GM12864 (cell line): Measurements from ENCODE around the gene ADSS2.

ENCODE experiments used
- DNase-seq: peaks from one replicate; pipeline ENCODE4 v3.0.0-alpha.2; 2011; ENCODE audit warnings: low read depth
- H3K4me3 ChIP-seq: 2 replicates; pipeline ENCODE4 v1.5.1; 2011; ENCODE audit warnings: mild to moderate bottlenecking, low read depth, low read length, control low read depth
- CTCF ChIP-seq: IDR thresholded peaks from 2 replicates; pipeline ENCODE4 v1.5.1; 2011; ENCODE audit warnings: low read depth, mild to moderate bottlenecking, moderate library complexity, low read length, control low read depth, inconsistent platforms; ENCODE audit errors: missing control alignments

Gene ADSS2

GRCh38 chr1:244444854-244445253 is 6.9 kb downstream of the ADSS2 start:
- no peak overlapping the region for H3K4me3 ChIP-seq
- no peak for DNase-seq
- TF ChIP-seq CTCF, result no peak

GRCh38 chr1:244442850-244443249 is 8.9 kb downstream of the ADSS2 start:
- no peak for TF ChIP-seq CTCF
- no peak overlapping the region for H3K4me3 ChIP-seq
- no peak for DNase-seq

- no peak overlapping the region for H3K4me3 ChIP-seq
- TF ChIP-seq CTCF, result no peak
- DNase-seq, result no peak
These were observed 12.2 kb downstream of the ADSS2 start for GRCh38 chr1:244439391-244440032.

GRCh38 chr1:244437086-244437468 is 14.6 kb downstream of the ADSS2 start:
- H3K4me3 ChIP-seq, result no peak overlapping the region
- DNase-seq, result no peak
- no peak for TF ChIP-seq CTCF

GRCh38 chr1:244436336-244437085 is 15.2 kb downstream of the ADSS2 start:
- H3K4me3 ChIP-seq, result no peak overlapping the region
- DNase-seq, result no peak
- TF ChIP-seq CTCF, result no peak

- no peak for TF ChIP-seq CTCF
- no peak for DNase-seq
- H3K4me3 ChIP-seq, result no peak overlapping the region
These were observed 16.0 kb downstream of the ADSS2 start for GRCh38 chr1:244435562-244436205.
